Activated CD4-positive, alpha-beta T cell treated with anti-CD3 and anti-CD28 coated beads, Interleukin-2, amount 50 U/mL, for 16 hours (primary cell): Measurements from ENCODE around the gene SULT1A2.
A peak's percentile ranks its signal among the peaks of the same experiment; 100 is the strongest.
"Not testable (repeated sequence)": the region's sequence is repeated elsewhere in the genome, so short reads cannot be mapped to it uniquely, and the experiment has no call there.

Source experiments
- DNase-seq: peaks from one replicate; pipeline ENCODE4 v3.0.0-alpha.2; 2020

Gene SULT1A2

DNA sequence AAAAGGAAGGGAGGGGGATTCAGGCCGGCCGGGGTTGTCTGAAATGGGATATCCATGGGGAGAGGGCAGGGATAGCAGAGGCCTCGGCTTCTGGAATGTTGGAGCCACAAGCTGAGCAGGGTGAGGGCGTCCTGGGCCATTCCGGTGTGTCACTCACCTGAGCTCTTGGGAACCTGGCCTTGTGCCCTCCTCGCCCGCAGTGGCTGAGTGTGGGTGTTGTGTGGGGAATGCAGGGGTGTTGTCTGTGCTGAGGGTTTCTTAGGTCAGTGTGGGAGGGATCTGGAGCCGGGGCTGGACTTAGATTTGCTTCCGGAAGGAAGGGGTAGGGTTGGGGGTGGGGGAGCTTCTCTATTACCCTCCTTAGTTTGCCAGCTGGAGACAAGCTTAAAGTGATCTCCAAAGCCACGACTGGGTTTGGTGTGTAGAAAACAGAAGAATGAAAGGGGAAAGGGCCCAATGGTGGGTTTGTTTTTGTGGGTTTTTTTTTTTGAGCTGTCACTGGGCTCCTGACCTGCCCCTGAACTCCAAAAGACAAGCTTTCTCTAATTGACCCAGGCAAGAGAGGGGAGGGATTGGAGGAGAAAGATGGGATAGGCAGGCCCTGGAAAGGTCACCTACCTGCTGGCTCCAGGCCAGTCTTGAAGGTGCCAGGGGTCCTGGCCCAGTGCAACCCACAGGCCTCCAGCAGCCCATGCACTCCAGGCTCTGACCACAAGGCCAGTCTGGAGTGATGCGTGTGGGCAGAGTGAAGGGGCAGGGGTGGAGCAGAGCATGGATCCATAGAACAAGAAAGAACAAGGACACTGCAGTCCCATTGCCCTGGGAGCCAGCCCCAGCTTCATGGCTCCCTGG, at the start of gene SULT1A2:
TSS of gene SULT1A2 (minus strand) at position 211 of the 852 bp plus-strand sequence. CDS start 1,120 bp downstream, outside the sequence.
- no peak for DNase-seq

DNA sequence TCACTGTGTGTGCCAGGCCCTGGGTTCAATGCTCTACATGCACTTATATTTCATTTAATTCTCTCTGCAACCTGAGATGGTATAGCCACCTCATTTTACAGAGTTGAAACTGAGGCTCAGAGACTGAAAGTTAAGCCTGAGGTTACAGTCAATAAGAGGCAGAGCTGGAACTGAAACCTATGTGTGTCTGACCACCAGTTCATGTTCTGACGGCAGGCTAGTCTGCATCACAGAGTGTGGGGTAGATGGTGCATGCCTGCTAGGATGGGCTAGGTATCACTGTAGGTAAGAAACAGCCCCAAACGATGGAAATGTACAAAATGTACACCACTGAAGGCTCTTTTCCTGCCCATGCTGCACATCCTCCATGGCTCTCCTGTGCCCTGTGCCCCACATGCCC, 43.1 kb upstream of the SULT1A2 start:
- peak; percentile 43 for DNase-seq

DNA sequence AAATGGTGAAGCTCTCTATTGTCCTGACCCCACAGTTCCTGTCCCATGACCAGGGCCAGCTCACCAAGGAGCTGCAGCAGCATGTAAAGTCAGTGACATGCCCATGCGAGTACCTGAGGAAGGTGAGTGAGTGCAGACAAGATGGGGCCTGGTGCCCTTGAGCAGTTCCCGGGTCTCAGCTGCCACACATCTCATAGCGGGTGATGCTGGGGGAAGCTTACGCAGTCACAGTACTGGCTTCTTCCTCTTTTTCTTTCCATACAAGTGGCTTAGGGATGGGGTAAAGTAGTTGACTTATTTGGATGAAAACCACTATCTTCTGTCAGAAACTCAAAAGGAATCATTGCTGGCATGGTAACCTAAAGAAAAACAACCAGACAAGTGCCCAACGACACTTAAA, 41.5 kb upstream of the SULT1A2 start:
- DNase-seq = not testable (repeated sequence)

GRCh38 chr16:28637765-28638164, 40.9 kb upstream of the SULT1A2 start, which contains the start of gene NPIPB8:
NPIPB8 (plus strand) TSS chr16:28638065; CDS start chr16:28638361, 296 bp downstream.
- DNase-seq = not testable (repeated sequence)

GRCh38 chr16:28636093-28636823, 39.4 kb upstream of the SULT1A2 start:
- not testable (repeated sequence) for DNase-seq

GRCh38 chr16:28630905-28631304, 34.1 kb upstream of the SULT1A2 start:
- DNase-seq = not testable (repeated sequence)

DNA sequence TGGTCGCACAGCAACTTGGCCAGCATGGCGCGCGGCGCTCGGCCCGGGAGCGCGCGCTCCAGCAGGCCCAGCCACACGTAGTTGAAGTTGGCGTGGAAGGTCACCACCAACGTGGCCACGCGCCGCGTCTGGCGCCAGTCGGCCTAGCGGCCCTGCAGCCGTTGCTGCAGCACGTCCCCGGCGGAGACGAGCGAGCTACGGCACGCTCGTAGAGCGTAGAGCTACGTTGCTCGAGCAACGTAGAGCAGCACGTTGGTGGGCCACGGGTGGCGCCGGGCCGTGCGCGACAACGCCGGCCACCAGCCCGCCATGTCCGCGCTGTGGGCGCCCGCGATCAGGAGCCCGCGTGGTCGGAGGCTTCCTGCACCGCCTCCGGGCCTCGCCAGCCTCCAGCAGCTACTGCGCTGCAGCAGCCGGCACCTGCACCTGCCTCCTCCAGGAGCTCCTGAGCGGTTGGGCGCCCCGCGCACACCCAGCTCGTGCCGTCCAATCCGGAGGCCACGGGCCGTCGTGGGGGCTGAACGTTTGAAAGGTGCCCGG, 26.4 kb upstream of the SULT1A2 start:
- DNase-seq = peak; percentile 68

DNA sequence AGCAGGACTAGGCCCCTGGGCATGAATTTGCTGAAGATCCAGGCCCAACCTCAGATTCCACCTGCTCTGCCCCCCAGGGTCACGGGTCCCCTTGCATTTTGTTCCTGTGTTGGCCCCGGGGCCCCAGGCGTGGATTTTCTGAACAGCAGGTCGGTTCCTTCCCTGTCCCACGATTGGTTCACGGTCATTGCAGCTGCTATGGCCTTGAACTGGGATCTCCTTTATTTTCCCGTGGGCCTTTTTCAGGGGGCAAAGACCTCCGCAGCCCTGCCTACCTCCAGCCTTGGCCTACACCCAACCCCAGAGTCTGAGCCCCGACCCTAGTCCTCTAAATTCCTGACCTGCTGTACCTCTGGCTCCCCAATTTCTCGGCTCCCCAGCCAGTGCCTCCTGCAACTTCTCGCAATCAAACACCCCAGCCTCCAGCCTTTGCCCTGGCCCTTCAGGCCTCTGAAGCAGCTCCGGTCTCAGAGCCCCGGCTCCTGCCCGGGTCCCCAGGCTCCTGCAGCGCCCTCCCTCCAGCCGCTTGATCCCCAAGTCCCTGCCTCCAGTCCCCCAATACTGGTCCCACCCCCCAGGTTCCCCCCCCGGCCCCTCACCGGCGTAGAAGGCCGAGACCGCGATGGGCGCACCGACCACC, 25.8 kb upstream of the SULT1A2 start:
- DNase-seq = not testable (repeated sequence)

DNA sequence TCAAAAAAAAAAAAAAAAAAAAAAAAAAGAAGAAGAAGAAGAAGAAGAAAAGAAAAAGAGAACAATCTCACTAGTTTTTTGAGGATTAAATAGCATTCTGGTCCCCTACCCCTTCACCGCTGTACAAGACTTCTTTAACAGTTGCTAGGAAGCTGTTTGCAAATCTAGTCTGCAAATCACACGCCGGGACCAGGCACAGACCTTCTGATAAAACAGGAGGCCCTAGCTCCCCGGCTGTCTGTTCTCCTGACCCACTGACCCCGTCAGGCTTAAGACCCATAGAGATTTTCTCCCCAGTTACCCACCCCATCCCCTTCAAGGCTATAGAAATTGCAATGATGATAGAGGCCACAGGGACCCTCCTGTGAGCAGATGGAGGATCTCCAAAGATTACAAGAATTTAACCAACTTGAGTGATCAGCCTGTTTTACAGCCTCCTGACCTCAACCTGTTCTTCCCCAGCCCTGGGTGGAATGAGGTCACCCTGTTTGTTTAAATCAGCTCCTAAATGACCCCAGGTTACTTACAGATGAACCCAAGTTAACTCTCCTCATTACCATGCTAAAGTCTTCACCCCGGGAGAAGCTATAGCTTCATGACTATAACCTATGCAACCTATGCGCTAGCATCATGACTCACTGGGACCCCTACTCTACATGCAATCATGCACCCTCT, 24.8 kb upstream of the SULT1A2 start:
- DNase-seq = no peak

- DNase-seq = not testable (repeated sequence)
Observed at GRCh38 chr16:28620316-28620715, 23.5 kb upstream of the SULT1A2 start.

DNA sequence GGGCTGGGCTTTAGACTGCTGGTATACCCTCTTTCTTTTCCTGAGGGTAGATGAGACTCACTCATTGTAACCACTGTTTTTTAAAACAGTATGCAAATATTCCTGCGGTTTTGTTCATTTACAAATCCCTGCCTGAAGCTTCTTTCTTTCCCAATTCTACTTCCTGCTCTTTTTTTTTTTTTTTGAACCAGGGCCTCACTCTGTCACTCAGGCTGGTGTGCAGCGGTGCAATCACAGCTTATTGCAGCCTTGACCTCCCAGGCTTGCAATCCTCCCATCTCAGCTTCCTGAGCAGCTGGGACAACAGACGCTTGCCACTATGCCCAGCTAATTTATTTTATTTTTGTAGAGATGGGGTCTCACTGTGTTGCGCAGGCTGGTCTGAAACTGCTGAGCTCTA, 21.0 kb upstream of the SULT1A2 start:
- no peak for DNase-seq

DNA sequence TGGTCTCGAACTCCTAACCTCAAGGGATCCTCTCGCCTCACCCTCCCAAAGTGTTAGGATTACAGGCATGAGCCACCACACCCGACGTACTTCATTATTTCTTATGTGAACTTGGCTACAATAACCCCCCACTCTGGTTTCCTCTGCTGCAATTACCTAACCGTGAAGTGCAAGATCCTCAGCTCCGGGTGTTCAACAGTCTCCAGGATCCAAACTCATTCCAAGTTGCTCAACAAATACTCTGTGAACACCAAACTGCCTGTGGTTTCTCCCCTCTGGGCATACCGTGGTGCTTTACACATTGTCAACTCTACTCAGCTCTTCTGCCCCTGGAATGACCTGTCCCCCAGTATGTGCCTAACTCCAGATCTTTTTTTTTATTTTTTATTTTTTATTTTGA, 19.8 kb upstream of the SULT1A2 start:
- DNase-seq = no peak

- DNase-seq = not testable (repeated sequence)
Observed at GRCh38 chr16:28616224-28616577, 19.4 kb upstream of the SULT1A2 start.

- peak; percentile 35 for DNase-seq
Observed at GRCh38 chr16:28615486-28616223, 18.8 kb upstream of the SULT1A2 start.

- not testable (repeated sequence) for DNase-seq
Observed at GRCh38 chr16:28614561-28614960, 17.7 kb upstream of the SULT1A2 start.

GRCh38 chr16:28613912-28614311, 17.1 kb upstream of the SULT1A2 start:
- not testable (repeated sequence) for DNase-seq

DNA sequence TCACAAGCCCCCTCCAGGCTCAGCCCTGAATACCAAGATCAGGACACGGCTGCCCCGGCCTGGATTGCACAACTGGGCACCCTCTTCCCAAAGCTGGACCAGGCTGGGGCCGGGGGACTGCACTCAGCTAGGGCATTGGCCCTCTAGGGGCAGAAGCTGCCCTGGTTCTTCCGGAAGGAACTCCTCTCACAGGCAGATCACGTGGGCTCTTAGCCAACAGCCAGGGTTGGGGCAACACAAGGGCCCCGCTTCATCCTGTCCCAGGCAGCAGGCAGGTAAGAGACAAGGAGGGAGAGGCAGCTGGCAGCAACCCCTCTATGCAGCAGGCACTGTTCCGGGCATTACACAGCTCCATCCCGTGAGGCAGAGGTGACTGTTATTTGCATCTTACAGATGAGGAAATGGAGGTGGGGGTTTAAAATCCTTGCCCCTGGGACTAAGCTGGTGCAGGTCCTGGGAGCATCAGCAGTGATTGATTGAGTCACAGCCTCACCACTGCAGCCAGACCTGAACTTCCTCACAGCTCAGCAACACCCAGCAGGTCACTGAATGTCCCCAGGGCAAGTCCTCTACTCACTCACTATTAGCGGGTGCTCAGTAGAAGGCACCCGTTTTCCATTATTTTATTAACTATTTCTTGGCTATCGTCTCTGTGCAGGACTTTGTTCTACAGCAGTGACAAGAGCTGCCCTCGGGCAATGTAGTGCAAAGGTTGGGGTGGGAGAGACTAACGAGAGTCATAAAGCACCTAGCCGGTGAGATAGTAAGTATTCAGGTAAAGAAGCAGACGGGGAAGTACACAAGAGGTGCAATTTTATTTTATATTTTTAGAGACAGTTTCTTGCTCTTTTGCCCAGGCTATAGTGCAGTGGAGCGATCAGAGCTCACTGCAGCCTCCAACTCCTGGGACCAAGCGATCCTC, 15.8 kb upstream of the SULT1A2 start:
- not testable (repeated sequence) for DNase-seq

GRCh38 chr16:28610595-28611191, 13.8 kb upstream of the SULT1A2 start:
- no peak for DNase-seq

DNA sequence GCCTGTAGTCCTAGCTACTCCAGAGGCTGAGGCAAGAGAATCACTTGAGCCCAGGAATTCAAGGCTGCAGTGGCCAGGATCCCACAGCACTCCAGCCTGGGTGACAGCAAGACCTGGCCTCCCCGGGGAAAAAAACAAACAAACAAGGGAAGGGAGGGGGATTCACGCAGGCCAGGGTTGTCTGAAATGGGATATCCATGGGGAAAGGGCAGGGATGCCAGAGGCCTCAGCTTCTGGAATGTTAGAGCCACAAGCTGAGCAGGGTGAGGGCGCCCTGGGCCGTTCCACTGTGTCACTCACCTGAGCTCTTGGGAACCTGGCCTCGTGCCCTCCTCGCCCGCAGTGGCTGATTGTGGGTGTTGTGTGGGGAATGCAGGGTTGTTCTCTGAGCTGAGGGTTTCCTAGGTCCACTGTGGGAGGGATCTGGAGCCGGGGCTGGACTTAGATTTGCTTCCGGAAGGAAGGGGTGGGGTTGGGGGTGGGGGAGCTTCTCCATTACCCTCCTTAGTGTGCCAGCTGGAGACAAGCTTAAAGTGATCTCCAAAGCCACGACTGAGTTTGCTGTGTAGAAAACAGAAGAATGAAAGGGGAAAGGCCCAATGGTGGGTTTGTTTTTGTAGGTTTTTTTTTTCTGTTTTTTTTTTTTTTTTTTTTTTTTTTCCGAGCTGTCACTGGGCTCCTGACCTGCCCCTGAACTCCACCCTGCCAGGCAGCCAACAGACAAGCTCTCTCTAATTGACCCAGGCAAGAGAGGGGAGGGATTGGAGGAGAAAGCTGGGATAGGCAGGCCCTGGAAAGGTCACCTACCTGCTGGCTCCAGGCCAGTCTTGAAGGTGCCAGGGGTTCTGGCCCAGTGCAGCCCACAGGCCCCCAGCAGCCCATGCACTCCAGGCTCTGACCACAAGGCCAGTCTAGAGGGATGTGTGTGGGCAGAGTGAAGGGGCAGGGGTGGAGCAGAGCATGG, 13.1 kb upstream of the SULT1A2 start, which contains the start of gene SULT1A1:
TSS of gene SULT1A1 (minus strand) at position 414 of the 964 bp plus-strand sequence. CDS start 1,189 bp downstream, outside the sequence.
- DNase-seq = no peak
